Measurements from ENCODE around the gene DISP3.
A peak's percentile ranks its signal among the peaks of the same experiment; 100 is the strongest.

Gene DISP3

DNA sequence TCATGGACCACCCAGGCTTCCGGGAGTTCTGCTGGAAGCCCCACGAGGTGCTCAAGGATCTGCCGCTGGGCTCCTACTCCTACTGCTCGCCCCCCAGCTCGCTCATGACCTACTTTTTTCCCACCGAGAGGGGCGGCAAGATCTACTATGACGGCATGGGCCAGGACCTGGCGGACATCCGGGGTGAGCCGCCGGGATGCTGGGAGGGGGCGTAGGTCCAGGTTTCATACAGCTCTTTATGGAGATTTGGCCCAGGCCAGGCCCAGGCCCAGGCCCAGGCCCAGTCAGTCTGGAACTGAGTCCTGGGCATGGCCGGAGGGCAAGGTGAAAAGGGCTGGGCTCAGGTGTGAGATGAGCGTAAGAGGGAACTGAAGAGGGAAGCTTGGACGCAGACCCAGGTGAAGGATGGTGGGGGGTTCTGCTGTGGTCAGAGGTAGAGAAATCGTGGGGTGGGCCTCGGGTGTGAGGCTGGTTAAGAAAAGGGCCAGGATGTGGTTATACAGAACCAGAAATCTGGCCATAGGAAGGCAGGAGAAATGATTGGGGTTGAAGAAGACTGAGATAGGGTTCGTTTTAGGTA lies 23.0 kb downstream of the DISP3 start:
- peak in 1 of 10 donors; percentile 59 for DNase-seq
- intact Hi-C loops (cut with DNase I) = no loop called here

DNA sequence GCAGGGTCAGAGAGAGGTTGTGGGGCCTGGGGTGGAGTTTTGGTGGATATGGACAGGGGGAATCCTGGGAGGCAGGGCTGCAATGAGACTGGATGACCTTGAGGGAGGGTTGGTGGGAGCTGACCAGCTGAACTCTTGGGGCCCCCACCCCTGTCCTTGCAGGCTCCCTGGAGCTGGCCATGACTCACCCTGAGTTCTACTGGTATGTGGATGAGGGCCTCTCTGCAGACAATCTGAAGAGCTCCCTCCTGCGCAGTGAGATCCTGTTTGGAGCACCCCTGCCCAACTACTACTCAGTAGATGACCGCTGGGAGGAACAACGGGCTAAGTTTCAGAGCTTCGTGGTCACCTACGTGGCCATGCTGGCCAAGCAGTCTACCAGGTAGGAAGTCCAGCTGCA lies 23.6 kb downstream of the DISP3 start:
- intact Hi-C loops (cut with DNase I) = no loop called here
- DNase-seq = peak in 1 of 10 donors; percentile 59

DNA sequence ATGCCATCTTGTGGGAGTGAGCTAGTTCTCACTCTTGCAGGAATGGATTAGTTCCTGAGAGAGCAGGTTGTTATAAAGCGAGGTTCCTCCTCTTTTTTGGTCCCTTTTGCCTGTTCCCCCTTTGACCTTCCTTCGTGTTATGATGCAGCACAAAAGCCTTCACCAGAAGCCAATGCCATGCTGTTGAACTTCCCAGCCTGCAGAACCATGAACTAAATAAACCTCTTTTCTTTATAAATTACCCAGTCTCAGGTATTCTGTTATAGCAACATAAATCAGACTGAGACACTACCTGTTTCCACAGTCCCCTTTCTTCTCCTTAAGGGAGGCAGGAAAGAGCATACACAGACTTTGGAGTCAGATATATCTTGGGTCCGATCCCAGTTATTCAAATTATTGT lies 25.6 kb downstream of the DISP3 start:
- no peak for DNase-seq
- intact Hi-C loops (cut with DNase I) = no loop called here

DNA sequence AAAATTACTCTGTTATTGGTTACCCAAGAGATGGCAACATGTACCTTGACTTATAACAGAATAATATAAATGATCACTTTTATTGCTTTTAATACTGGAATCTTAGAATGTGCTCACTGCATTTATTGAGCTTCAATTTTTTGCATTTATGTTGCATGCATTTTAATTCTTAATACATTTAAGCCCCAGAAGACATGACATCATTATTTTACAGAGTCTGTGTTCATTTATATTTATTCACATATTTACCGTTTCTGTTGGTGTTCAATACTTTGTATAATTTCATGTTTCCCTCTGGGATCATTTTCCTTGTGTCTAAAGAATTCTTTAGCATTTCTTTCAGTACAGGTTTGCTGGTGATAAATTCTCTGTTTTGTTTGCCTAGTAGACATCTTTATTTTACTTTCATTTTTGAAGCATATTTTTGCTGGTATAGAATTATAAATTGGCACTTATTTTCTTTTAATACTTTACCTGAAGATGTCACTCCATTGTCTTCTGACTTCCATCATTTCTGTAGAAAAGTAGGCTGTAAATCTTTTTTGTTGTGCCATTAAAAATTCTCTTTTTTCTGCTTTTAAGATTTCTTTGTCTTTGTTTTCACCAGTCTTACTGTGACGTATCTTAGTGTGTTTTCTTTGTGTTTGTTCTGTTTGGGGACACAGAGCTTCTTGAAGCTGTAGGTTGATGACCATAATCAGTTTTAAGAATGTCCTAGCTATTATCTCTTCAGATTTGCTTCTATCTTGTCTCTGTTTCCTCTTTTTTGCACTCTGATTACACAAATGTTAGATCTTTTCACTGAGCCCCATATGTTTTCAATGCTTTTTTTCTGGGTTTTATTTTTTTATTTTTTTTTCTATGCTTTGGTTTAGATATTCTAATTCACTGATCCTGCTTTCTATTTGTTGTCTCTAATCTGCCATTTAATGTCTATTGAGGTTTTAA lies 26.9 kb downstream of the DISP3 start:
- intact Hi-C loops (cut with DNase I) = no loop called here

DNA sequence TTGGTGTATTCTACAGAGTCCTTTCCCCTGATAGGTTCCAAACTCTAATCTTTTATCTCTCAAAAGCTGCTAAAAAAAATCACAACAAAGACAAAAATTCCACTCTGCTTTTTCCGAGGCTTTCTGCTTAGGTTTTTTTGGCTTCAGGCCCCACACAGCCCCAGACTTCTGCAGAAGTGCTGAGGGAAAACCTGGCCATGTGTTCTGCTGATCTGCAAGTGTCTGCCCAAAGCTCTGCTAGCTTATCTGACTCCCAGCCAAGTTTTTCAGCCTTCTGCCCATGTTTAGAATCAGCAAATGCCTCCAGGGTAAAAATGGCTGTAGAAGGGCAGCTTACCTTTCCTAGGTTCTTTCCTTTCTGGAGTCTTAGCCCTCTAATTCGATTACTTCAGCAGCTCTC lies 28.4 kb downstream of the DISP3 start:
- DNase-seq = peak in 5 of 10 donors; percentile 44 to 90 (median 47)
- intact Hi-C loops (cut with DNase I) = no loop called here

More for the DNA sequence above, 26.9 kb downstream of the DISP3 start:
- DNase-seq = no peak

DNA sequence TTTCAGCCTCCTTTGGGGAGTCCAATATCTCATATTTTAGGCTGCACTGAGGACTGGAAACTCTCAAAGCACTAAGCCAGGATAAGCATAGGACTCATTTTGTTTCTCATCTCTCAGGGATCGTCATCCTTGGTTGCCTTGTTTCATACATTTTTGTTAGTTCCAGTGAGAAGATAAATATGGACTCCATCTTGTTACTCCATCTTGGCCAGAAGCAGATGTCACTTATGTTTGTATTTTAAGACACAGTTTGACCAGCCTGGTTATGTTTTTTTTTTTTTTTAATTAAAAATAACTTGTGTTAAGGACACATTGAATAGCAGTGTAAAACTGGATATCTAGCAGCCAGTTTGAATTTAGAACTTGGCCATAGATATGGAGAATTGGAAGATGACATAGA lies 34.7 kb downstream of the DISP3 start:
- DNase-seq = no peak

DNA sequence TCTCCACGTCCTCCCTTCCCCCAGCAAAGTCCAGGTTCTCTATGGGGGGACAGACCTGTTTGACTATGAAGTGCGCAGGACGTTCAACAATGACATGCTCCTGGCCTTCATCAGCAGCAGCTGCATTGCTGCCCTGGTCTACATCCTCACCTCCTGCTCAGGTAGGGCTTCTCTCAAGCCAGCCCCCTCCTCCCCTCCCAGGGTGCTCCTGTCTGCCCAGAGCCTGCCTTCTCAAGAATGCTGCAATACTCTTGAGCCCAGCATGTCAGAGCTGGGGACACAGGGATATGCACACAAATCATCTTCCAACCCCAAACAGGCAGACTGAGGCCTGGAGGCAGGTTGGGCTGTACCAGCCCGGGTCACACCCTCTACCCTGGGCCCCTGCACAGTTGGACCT lies 35.4 kb downstream of the DISP3 start:
- intact Hi-C loops (cut with DNase I) = no loop called here
- DNase-seq = no peak

More for the DNA sequence above, 34.7 kb downstream of the DISP3 start:
- intact Hi-C loops (cut with DNase I) = no loop called here

DNA sequence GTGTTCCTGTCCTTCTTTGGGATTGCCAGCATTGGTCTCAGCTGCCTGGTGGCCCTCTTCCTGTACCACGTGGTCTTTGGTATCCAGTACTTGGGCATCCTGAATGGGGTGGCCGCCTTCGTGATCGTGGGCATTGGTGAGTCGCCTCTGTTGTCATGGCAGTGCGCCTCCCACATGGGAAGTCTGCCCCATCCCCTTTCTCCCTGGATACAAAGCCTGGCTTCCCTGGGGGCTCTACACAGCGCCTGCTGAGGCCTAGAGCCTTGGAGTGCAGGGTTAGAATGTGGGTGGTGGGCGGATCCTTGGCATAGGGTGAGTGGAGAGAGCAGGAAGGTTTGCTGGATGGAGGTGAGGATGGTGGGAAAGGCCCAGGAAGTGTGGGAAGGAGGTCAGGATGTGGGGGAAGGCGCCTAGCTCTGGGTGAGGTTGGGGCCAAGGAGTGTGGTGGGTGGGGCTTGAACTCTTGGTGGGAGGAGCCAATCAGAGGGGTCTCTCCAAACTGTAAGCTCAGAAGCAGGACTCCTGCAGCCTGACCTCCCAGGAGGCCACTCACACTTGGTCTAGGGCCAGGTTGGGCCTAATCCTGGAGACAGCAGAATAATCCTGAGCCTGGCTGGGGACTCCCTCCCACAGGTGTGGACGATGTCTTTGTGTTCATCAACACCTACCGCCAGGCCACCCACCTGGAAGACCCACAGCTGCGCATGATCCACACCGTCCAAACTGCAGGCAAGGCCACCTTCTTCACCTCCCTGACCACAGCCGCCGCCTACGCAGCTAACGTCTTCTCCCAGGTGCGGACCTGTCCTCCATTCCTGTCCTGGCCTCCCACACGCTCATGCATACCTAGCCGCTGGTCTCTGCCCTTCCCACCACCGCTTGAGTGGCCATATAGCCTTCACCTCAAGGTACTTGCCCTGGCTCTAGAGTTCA lies 36.7 kb downstream of the DISP3 start:
- intact Hi-C loops (cut with DNase I) = no loop called here
- DNase-seq = peak in 3 of 10 donors; percentile 1 to 61 (median 56)

DNA sequence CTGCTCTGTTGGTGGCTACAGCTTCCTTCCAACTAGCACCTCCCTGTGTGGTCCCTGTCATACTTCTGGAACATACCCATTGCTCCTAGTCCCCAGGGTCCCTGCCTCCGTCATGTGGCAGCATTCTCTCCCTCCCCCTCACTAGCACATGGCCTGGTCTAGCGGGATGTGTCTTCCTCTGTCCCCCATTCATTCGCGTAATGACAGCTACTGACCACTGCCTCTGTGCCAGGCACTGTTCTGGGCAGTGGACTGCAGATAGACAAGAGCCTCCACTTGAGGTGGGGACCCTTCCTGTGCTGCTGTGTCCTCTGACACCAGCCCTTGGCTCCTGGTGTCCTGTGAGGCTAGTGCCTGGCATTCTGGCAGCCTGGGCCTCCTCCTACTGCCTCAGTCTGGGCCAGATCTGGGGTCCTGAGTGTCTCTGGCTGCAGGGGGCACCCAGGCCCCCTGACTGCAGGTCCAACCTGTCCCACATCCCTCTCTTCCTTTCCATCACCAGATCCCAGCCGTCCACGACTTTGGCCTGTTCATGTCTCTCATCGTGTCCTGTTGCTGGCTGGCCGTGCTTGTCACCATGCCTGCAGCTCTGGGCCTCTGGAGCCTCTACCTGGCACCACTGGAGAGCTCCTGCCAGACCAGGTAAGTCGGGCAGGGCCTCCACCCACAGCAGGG lies 38.1 kb downstream of the DISP3 start:
- intact Hi-C loops (cut with DNase I) = no loop called here
- DNase-seq = peak in 2 of 10 donors; percentile 56 to 58

DNA sequence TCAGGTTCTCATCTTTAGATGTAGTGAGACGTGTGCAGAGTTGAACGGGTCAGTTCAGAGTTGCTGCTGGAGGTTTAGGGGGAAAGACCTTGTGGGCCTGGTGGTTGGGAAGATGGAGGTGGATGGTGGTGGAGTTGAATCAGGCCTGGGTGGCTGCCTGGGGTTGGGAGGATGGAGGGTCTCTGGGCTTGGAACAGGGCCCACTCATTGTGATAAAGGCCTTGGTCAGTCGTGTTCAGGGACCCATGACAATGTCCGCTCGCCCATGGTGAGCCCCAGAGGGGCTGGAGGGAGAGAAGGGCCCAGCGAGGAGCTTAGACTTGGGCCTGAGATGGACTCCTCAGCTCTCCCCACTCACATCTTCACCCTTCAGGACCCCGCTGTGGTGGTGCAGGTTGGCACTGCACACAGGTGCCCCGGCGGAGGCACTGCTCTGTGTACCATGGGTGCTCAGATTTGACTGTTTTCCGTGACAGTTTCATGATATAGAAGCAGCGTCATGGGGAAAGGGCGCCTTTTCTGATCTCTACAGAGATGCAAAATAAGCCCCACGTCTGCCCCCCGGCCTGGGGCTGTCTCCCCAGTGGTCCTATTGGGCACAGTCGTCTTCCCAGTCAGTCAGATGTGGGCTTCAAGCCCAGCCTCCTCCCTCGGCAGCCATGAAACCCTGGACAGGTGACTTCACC lies 39.2 kb downstream of the DISP3 start:
- peak in 2 of 10 donors; percentile 21 to 57 for DNase-seq
- intact Hi-C loops (cut with DNase I) = no loop called here

DNA sequence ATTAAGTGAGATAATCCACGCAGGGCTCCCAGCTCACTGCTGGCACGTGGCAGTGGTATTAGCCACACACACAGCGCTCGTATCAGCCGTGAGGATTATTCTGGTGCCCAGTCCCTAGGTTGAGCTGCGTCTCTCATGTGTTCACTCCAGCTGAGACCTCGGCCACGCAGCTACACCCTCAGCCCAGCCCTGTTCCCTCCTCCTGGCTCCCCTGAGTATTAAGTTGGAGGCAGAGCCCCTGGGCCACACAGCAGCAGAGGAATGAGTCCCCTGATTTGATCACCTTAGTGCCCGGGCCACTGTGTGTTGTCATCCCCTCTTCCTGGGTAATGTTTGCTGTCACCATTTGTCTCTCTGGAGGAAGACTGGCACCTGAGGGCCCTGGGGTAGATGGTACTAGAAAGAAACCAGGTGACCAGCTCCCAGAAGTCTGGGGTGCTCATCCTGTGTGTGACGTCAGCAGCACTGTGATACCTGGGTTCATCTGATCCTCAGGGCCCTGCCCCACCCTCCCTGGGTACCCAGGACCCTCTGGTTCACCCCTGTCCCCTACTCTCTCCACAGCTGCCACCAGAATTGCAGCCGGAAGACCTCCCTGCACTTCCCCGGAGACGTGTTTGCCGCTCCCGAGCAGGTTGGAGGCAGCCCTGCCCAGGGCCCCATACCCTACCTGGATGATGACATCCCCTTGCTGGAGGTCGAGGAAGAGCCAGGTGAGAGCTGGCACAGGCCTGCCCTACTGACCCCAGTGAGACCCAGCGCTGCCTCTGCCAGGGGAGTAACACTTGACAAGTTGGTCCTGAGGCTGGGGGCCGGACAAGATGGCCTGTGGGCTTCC lies 40.1 kb downstream of the DISP3 start:
- intact Hi-C loops (cut with DNase I) = no loop called here
- DNase-seq = peak in 3 of 10 donors; percentile 7 to 65 (median 60)

DNA sequence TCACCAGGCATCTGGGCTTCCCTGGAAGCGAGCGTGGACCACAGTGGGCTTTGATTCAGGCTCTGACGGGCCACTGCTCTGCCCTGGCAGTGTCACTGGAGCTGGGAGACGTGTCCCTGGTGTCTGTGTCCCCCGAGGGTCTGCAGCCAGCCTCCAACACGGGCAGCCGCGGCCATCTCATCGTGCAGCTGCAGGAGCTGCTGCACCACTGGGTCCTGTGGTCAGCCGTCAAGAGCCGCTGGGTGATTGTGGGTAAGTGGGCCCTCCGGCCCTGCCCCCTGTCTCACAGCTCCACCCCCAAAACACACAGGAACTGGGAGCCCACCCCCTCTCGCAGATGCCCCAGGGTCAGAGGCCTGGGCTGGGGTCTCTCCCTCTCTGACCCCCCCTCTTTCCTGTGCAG lies 40.7 kb downstream of the DISP3 start:
- intact Hi-C loops (cut with DNase I) = no loop called here
- DNase-seq = peak in 2 of 10 donors; percentile 66 to 67

DNA sequence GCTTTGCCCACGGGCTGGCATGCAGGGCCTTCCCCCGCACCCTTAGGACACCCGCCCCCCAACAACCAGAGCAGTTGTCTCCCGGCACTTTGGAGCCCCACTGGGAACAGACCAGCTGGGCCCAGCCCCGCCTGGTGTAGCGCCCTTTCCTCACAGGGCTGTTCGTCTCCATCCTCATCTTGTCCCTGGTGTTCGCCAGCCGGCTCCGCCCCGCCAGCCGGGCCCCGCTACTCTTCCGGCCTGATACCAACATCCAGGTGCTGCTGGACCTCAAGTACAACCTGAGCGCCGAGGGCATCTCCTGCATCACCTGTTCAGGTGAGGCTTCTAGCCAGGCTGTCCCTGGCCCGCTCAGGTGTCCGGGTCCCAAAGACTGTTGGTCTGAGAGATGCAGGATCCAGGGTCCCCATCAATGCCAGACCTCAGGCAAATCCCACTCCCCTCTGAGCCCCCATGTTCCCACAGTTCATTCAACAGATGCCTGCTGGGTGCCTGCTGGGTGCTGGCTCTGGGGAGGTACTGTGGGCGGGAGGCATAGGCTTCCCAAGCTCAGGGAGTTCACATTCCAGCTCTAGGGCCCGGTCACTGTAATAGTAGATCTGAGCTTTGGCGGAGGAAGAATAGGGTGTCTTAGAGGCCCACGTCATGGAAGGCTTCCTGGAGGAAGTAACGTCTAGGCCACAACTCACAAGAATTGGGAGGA lies 41.7 kb downstream of the DISP3 start:
- intact Hi-C loops (cut with DNase I) = no loop called here
- DNase-seq = peak in 3 of 10 donors; percentile 4 to 73 (median 67)

DNA sequence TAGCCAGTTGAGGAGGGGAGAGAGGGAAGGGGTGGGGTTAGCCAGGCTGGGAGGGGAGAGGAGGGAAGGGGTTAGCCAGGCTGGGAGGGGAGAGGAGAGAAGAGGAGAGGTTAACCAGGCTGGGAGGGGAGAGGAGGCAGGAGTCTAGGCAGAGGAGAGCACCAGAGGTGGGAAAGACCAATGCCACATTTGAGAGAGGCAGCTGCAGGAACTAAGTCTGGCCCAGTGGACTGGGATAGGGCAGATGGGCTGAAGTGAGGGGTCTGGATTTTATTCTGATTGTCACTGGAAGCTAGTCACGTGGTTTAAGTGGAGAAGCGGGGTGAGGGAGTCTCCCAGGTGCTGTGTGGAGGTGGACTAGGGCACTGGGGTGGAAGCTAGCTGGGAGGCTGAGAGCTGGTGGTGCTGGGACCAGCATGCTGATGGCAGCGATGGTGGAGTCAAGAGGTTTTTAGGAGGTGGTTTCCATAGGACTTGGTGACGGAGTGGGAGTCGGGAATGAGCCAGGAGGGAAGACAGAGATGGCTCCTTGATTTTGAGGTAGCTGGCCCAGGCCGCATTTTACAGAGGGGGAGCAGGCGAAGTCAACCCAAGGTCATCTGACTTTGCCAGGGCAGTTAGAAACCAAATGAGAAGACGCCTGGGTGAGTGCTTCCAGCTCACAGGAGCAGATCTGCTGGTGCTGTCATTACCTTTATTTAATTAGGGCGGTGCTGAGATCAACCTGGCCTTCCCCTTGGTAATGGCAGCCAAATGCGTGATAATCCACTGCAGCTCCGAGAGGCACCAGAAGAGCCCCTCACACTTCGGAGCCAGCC lies 42.8 kb downstream of the DISP3 start:
- intact Hi-C loops (cut with DNase I) = no loop called here
- DNase-seq = peak in 3 of 10 donors; percentile 5 to 62 (median 27)

DNA sequence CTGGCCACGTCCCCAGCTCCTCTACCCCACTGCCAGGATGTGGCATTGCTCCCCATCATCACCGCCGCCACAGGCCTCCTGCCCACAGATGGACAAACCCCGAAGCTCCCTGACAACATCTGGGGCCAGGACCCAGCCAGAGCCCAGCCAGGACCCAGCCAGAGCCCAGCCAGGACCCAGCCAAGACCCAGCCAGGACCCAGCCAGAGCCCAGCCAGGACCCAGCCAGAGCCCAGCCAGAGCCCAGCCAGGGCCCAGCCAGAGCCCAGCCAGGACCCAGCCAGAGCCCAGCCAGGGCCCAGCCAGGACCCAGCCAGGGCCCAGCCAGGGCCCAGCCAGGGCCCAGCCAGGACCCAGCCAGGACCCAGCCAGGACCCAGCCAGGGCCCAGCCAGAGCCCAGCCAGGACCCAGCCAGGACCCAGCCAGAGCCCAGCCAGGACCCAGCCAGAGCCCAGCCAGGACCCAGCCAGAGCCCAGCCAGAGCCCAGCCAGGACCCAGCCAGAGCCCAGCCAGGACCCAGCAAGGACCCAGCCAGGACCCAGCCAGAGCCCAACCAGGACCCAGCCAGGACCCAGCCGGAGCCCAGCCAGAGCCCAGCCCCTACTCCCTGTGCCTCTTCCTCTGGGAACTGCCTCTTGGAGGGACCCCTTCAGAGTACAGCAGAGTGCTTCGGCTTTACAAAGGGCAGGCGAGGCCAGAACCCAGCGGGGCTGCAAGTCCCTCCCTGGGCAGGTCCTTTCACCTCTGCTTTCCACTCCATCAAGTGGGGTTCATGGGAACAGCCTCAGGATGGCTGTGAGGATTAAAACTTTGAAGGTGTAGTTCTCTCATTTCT lies 43.7 kb downstream of the DISP3 start:
- DNase-seq = peak in 4 of 10 donors; percentile 4 to 68 (median 38)
- intact Hi-C loops (cut with DNase I) = no loop called here

DNA sequence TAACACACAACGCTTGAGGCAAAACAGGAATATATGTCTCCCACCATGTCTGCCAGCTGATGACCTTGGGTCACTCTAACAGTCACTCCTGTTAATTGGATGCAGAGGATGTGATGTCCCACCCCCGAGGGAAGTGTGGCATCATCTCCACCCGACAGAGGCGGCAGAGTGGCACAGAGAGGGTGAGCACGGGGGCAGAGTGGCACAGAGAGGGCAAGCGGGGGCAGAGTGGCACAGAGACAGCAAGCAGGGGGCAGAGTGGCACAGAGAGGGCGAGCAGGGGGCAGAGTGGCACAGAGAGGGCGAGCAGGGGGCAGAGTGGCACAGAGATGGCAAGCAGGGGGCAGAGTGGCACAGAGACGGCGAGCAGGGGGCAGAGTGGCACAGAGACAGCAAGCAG lies 44.3 kb downstream of the DISP3 start:
- DNase-seq = peak in 3 of 10 donors; percentile 7 to 35 (median 33)
- intact Hi-C loops (cut with DNase I) = no loop called here
